Heart left ventricle (tissue), 13 donors: ENCODE measurements around the gene FBXW12.
"Not testable (repeated sequence)": the region's sequence is repeated elsewhere in the genome, so short reads cannot be mapped to it uniquely, and the experiment has no call there.

Experiments
- POLR2A ChIP-seq, 2 donors: fragments of 450-650 bp; IDR thresholded peaks; one replicate each; pipeline ENCODE4 v1.6.1; 2017; ENCODE audit warnings: antibody characterized with exemption in 2 of 2, mild to moderate bottlenecking in 2 of 2, moderate library complexity in 2 of 2
- TF ChIP-seq, protein P1 (sequence below), 12 donors: fragments of 200-600 bp; sonication (generic) in 4 of 12; IDR thresholded peaks; one replicate each; pipeline versions ENCODE4 v1.5.0 to v1.8.0; 2018 to 2022; ENCODE audit warnings: antibody characterized with exemption in 12 of 12, mild to moderate bottlenecking in 5 of 12
- donor health status: ischemic (EF 13 %, LVEDD 7.1; RV severe dilation, severe dysfunction).
- donor health status: DM: no; HTN: yes; CAD: no.
- donor health status: DM: no; HTN: no; CAD: no.
- donor health status: ischemic (EF 25% LVEDD 6.9; RV normal size, moderate dysfunction).
- donor health status: ischemic (EF 25% LVEDD 5.7; RV mildly dilated, moderate dysfunction).
- donor health status: ischemic (EF 35%, LVEDD 5.7; RV mildly dilated, moderate dysfunction).
- donor health status: nonischemic (EF 11% LVEDD 7.7; RV severe dilation, severe dysfunction).
- donor health status: DM: yes; HTN: yes; CAD: no.
- donor health status: PGD.
- donor health status: ischemic (EF 29% LVEDD 5.4; RV normal size, mild dysfunction).
- donor health status: nonischemic (EF 23%, LVEDD 6.1; RV moderate dilation, normal function).

- TF ChIP-seq, protein P1, sequence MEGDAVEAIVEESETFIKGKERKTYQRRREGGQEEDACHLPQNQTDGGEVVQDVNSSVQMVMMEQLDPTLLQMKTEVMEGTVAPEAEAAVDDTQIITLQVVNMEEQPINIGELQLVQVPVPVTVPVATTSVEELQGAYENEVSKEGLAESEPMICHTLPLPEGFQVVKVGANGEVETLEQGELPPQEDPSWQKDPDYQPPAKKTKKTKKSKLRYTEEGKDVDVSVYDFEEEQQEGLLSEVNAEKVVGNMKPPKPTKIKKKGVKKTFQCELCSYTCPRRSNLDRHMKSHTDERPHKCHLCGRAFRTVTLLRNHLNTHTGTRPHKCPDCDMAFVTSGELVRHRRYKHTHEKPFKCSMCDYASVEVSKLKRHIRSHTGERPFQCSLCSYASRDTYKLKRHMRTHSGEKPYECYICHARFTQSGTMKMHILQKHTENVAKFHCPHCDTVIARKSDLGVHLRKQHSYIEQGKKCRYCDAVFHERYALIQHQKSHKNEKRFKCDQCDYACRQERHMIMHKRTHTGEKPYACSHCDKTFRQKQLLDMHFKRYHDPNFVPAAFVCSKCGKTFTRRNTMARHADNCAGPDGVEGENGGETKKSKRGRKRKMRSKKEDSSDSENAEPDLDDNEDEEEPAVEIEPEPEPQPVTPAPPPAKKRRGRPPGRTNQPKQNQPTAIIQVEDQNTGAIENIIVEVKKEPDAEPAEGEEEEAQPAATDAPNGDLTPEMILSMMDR (IDR thresholded peaks at IDR 0.05), result not testable (repeated sequence)
- TF ChIP-seq POLR2A (IDR thresholded peaks at IDR 0.05), result not testable (repeated sequence)
Measured at GRCh38 chr3:48337536-48337935, 34.5 kb upstream of the FBXW12 start.
